ENCODE data around the gene TCF19.
"Not testable (repeated sequence)": the region's sequence is repeated elsewhere in the genome, so short reads cannot be mapped to it uniquely, and the experiment has no call there.

The TCF19 gene

DNA sequence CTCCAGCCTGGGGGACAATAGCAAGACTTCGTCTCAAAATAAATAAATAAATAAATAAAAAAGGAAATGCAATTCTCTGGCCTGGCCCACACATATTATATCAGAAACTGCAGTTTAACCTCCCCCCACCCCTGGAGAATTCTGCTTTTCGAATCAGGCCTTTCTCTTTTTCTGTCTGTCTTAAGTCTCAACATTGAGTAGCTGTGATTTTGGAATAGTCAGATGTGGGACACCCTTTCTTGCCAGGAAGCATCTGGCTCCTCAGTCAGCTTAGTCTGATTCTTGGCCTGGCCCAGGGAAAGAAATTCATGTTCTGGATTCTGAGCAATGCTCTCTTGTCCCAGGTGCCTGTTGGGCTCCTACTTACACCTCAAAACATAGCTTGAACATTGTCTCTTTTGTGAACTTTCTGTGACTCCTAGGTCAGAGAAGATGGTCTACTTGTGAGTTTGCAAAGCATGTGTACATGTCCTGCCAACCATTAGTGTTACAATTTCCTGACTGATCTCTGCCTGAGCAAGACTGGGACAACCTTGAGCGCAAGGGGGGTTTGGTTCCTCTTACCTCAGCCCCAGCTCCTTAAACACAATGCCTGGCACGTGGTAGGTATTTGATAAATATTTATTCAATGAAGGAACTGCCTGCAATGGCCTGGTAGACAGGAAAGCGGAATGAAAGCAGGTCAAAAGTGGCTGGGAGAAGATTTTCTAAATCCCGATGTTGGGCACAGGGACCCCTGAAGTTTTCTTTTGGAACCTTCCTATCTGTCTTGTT lies 35.9 kb downstream of the TCF19 start:
- in situ Hi-C loops (cut with HindIII; ENCODE audit: low pct_ligation_motif_present, low pct_unique_long_range_greater_than_20kb, low sequenced_read_pairs) = no loop called here
- DNase-seq = no peak

DNA sequence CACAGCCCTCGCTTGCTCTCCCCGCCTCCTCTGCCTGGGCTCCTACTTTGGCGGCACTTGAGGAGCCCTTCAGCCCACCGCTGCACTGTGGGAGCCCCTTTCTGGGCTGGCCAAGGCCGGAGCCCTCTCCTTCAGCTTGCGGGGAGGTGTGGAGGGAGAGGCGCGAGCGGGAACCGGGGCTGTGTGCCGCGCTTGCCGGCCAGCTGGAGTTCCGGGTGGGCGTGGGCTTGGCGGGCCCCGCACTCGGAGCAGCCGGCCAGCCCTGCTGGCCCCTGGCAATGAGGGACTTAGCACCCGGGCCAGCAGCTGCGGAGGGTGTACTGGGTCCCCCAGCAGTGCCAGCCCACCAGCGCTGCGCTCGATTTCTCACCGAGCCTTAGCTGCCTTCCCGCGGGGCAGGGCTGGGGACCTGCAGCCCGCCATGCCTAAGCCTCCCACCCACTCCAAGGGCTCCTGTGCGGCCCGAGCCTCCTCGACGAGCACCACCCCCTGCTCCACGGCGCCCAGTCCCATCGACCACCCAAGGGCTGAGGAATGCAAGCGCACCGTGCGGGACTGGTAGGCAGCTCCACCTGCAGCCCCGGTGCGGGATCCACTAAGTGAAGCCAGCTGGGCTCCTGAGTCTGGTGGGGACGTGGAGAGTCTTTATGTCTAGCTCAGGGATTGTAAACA lies 37.1 kb downstream of the TCF19 start:
- DNase-seq; in situ Hi-C loops (cut with HindIII; ENCODE audit: low pct_ligation_motif_present, low pct_unique_long_range_greater_than_20kb, low sequenced_read_pairs): not testable (repeated sequence)

DNA sequence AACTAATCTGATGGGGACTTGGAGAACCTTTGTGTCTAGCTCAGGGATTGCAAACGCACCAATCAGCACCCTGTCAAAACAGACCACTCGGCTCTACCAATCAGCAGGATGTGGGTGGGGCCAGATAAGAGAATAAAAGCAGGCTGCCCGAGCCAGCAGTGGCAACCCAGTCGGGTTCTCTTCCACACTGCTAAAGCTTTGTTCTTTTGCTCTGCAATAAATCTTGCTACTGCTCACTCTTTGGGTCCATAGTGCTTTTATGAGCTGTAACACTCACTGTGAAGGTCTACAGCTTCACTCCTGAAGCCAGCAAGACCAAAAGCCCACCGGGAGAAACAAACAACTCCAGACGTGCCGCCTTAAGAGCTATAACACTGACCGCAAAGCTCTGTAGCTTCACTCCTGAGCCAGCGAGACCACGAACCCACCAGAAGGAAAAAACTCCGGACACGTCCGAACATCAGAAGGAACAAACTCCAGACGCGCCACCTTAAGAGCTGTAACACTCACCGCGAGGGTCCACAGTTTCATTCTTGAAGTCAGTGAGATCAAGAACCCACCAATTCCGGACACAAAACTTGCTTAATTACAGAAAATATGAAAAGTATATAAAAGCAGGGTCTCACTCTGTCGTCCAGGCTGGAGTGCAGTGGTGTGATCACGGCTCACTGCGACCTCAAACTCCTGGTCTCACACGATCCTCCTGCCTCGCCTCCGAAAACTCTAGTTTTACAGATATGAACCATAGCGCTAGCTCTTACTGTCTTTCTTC lies 38.0 kb downstream of the TCF19 start:
- in situ Hi-C loops (cut with HindIII; ENCODE audit: low pct_ligation_motif_present, low pct_unique_long_range_greater_than_20kb, low sequenced_read_pairs); DNase-seq: not testable (repeated sequence)

DNA sequence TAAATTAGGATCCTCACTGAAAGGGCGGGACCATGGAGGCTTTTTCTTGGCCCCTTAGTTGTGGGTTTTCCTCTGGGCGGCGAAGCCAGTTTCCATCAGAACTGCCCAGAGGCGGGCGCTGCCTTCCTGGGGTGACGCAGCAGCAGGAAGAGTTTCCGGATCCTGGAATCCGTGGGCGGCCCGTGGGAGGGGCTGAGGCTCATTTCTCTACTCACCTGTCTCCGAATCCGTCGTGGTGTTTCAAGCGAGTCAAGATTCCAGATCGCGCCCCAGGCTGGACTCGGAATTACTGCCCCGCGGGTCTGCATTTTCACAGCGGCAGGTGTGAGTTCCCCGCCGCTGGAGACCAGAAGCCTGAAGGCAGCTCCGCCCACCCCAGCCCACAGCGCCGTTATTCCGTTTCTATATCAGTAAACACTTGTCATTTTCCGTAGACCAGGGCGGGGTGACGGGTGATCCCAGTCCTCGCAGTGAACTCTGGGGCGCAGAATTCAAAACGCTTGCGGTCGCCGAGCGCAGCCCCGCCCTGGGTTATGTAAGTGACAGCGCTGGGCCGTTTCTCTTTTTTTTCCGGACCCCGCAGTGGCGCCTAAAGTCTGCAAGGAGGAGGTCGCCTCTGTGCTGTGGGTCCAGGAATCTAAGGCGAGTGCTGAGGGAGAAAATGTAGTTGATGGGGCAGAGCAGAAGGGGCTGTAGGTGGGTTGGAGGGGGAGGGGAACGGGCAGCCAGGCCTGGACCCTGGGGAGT lies 39.3 kb downstream of the TCF19 start:
- peak; percentile 72 for DNase-seq
- in situ Hi-C loops (cut with HindIII; ENCODE audit: low pct_ligation_motif_present, low pct_unique_long_range_greater_than_20kb, low sequenced_read_pairs) = no loop called here

DNA sequence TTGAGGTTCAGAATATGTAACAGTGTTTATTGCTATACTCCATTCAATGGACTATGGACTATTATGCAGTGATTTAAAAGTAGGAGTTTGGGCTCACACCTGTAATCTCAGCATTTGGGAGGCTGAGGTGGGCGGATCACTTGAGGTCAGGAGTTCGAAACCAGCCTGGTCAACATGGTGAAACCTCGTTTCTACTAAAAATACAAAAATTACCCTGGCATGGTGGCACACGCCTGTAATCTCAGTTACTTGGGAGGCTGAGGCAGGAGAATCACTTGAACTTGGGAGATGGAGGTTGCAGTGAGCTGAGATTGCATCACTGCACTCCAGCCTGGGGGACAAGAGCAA lies 40.7 kb downstream of the TCF19 start:
- DNase-seq; in situ Hi-C loops (cut with HindIII; ENCODE audit: low pct_ligation_motif_present, low pct_unique_long_range_greater_than_20kb, low sequenced_read_pairs): not testable (repeated sequence)

DNA sequence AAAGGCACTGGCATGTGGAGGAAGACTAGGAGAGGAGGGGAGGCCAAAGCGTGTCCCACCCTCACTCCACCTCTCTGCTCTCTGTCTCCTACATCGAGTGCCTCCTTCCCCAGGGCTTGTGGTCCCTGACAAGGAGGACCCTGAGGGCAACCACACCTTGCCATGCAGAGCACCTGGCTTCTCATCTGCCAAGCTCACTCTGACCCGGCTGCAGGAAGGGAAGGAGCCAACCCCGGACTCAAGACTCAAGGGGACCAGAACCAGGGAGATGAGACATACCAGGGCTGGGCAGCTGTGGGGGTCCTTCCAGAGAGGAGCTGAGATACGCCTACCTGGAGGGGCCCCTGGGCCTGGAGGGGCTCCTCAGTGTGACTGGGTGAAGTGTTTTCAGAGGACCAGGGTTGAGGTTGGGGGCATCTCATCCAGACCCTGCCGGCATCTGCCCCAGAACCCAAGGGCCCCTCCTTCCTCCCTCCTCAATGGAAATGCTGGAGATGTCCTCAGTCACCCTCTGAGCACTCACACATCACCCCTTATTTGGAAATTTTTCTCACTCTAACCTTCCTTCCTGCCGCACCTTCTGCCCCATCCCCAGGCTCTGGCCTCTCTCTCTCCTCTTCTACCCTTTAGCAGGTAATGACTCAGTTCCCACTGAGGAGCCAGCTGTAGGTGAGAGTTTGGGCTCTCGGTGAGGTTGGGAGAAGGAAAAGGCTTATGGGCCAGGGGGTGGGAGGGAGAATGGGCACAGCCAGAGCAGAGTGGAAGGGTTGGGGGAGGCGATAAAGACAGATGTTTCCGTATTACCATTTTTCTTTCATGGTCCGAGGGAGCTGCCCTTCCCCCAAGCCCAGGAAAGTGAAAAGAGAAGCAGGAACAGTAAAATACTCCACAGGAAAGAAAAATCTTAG lies 44.1 kb downstream of the TCF19 start:
- in situ Hi-C loops (cut with HindIII; ENCODE audit: low pct_ligation_motif_present, low pct_unique_long_range_greater_than_20kb, low sequenced_read_pairs) = no loop called here
- DNase-seq = no peak

DNA sequence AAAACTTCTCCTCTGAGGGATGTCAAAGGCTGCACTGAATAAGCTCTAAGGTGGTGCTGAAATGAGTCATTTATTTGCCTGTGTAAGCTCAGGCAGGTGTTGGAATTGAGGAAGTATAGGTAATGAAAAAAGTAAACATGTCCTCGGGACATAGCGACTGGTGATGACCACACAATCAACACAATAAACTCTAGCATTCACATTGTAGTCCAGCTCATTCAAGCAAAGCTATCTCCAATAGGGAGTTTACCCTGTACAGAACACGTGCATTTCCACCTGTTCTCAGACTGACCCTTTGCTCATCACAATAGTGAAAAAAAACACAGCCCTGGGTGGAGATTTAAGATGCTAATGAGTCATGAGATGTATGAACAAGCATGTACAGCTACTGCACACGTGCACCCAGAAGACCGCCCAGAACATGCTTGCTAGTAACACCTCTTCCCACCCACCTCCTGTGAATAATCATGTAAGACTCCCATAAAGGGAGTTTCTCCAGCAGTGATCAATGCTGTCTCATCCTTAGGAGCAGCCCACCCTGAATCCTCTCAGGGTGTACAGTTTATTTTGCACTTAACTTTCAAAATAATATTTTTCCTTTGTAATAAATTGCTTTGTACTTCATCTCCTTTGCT lies 45.1 kb downstream of the TCF19 start:
- in situ Hi-C loops (cut with HindIII; ENCODE audit: low pct_ligation_motif_present, low pct_unique_long_range_greater_than_20kb, low sequenced_read_pairs) = no loop called here
- peak; percentile 38 for DNase-seq

DNA sequence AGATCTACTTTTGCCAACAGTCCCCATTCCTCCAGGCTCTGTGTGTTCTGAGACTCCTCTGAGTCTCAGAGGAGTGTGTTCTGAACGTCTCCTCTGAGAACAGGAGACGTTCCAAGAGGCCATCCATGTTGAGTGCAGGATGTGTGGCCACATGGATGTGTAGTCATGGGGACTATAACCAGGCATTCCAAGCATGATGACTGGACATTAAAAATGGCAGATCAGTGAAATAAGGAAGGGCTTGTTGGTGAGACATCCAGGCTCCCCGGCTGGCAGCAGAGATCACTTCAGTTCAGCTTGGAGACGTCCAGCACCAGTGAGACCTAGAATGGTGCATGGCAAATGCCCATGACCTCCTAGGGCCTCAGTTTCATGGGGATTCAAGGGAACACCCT lies 46.4 kb downstream of the TCF19 start:
- in situ Hi-C loops (cut with HindIII; ENCODE audit: low pct_ligation_motif_present, low pct_unique_long_range_greater_than_20kb, low sequenced_read_pairs) = no loop called here
- DNase-seq = no peak

DNA sequence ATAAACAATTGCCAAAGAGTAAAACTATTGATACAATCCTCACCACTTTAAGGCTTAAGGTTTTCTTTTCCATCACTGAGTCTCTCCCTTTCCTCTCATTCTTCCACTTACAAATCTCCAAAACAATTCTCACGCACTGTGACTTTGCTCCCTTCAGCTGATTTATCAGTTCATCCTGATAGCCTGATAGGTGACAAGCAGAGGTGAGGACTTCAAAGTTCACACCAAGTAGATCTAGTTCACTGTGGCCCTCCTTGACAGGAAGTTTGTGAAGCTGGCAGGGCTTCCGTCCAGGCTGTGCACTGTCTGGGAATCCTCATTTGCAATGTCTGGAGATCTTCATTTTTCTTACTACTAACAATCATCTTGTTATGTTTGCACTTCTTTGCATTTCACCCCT lies 47.2 kb downstream of the TCF19 start:
- no peak for DNase-seq
- in situ Hi-C loops (cut with HindIII; ENCODE audit: low pct_ligation_motif_present, low pct_unique_long_range_greater_than_20kb, low sequenced_read_pairs) = no loop called here

DNA sequence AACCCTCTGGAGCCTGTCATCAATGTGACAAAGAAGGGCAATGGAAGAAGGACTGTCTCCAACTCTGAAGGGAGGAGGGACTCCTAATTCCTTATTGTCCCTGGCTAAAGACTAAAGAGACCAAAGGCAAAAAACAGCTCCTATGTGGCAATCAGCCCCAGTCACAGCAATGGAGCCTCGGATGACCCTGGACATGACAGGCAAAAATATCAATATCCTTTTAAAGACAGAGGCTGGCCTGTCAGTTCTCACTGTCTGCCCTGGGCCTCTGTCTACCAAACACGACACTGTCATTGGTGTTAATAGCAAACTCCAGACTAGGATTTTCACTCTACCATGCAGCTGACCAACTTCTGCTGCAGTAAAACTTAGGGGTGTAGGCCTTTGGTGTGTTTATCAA lies 50.1 kb downstream of the TCF19 start:
- in situ Hi-C loops (cut with HindIII; ENCODE audit: low pct_ligation_motif_present, low pct_unique_long_range_greater_than_20kb, low sequenced_read_pairs) = no loop called here
- no peak for DNase-seq

DNA sequence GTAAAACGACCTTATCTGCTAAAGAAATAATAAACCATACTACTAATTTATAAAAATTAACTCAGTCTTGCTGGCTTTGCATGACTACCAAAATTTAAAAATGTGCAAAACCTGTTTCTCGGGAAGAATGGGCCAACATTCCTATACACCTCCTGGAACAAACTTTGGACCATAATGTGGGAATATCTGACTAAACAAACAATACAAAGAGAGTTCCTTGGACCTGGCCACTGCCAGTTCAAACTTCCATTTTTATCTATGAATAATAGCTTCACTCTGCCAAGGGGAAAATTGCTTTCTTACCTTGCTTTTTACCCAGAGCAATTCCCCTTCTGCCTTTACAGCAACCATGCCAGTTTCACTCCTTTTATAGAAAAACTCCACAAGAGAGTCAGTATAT lies 50.7 kb downstream of the TCF19 start:
- DNase-seq = no peak
- in situ Hi-C loops (cut with HindIII; ENCODE audit: low pct_ligation_motif_present, low pct_unique_long_range_greater_than_20kb, low sequenced_read_pairs) = no loop called here

DNA sequence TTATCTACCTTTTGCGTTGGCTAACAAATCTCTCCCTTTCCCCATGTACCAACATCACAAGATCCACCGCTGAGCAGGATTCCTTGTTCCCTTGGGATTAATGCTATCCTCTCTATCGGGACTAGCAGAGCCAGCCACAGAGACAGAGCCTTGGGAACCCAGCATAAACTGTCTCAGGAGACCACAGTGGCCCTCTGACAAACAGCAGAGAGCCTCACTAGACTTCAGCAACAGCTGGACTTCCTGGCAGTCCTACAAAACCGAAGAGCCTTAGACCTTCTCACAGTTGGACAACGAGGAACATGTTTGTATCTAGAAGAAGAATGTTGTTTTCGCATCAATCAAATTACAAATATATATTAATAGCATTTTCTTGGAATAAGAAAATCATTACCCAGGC lies 51.7 kb downstream of the TCF19 start:
- no peak for DNase-seq
- in situ Hi-C loops (cut with HindIII; ENCODE audit: low pct_ligation_motif_present, low pct_unique_long_range_greater_than_20kb, low sequenced_read_pairs) = no loop called here

DNA sequence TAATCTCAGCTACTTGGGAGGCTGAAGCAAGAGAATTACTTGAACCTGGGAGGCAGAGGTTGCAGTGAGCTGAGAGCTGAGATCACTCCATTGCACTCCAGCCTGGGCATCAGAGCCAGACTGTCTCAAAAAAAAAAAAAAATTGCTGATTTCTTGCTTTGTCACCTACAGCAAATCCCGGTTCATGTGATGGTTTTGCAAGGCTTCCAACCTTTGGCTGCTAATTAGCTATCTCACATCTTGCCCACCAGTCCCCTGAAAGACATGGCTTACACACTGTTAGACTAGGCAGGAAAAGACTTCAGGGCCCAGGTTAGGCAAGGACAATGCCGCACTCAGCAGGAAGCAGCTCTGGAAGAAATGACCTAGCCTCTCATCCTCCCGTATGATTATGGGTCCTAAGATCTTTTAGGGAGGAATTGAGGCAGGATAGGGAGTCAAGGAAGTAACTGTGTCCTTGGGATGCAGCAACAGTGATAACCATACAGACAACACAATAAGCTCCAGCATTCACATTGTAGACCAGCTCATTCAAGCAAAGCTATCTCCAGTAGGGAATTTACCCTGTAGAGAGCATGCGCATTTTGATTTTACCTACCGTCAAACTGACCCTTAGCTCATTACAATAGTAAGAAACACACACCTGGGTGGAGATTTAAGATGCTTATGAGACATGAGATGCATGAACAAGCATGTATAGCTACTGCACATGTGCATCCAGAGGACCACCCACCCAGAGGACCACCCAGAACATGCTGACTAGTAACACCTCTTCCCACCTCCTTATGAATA lies 52.5 kb downstream of the TCF19 start:
- in situ Hi-C loops (cut with HindIII; ENCODE audit: low pct_ligation_motif_present, low pct_unique_long_range_greater_than_20kb, low sequenced_read_pairs) = no loop called here

More for the DNA sequence above, 52.5 kb downstream of the TCF19 start:
- DNase-seq = no peak
